Measurements from ENCODE around the gene HOMER2.

Gene HOMER2

GRCh38 chr15:82907350-82907749 lies 45.2 kb downstream of the HOMER2 start:
- H3K9me3 ChIP-seq (ENCODE audit: control insufficient read depth, insufficient read depth, low read depth, low read length): no peaks in the 10 kb centered on the region
- H3K27ac ChIP-seq (ENCODE audit: extremely low read depth, low read depth, low read length): no peak overlapping the region
- peaks cover 4% of the 10 kb centered on the region for H3K4me1 ChIP-seq (ENCODE audit: control insufficient read depth, insufficient read depth, low read length)
- no peak overlapping the region for H3K4me3 ChIP-seq (ENCODE audit: low read depth, low read length)
- no peaks in the 10 kb centered on the region for H3K36me3 ChIP-seq (ENCODE audit: control insufficient read depth in 2 of 2, insufficient read depth in 1 of 2, low read length in 2 of 2)
- CTCF ChIA-PET: no interaction called here
- POLR2A ChIA-PET: no interaction called here
- TF ChIP-seq ZFP3 (tag by site-specific recombination; IDR thresholded peaks at IDR 0.05; ENCODE audit: low read depth): no peak
- peak; percentile 99 for TF ChIP-seq ZNF133 (tag by site-specific recombination; IDR thresholded peaks at IDR 0.05)
- TF ChIP-seq ZNF391 (tag by site-specific recombination; IDR thresholded peaks at IDR 0.05; ENCODE audit: borderline replicate concordance, low read depth): no peak
- TF ChIP-seq ZNF707 (tag by site-specific recombination; IDR thresholded peaks at IDR 0.05): no peak
- TF ChIP-seq AEBP2 (tag by site-specific recombination; IDR thresholded peaks at IDR 0.05; ENCODE audit: borderline replicate concordance): no peak
- TF ChIP-seq PRDM1 (tag by site-specific recombination; IDR thresholded peaks at IDR 0.05): peak; percentile 99
- no peak for TF ChIP-seq SCRT2 (tag by site-specific recombination; IDR thresholded peaks at IDR 0.05)
- TF ChIP-seq ZNF366 (tag by site-specific recombination; conservative IDR thresholded peaks at IDR 0.05): peak; percentile 85

GRCh38 chr15:82904574-82904973 lies 47.9 kb downstream of the HOMER2 start:
- Histone ChIP-seq H3K27ac (ENCODE audit: extremely low read depth, low read depth, low read length) (no peak overlapping the region), H3K36me3 (ENCODE audit: control insufficient read depth in 2 of 2, insufficient read depth in 1 of 2, low read length in 2 of 2) (no peaks in the 10 kb centered on the region), H3K9me3 (ENCODE audit: control insufficient read depth, insufficient read depth, low read depth, low read length) (no peaks in the 10 kb centered on the region), H3K4me1 (ENCODE audit: control insufficient read depth, insufficient read depth, low read length) (peaks cover 7% of the 10 kb centered on the region; the same call in 1 of the 2 replicates), H3K4me3 (ENCODE audit: low read depth, low read length) (no peak overlapping the region)
- POLR2A ChIA-PET: no interaction called here
- TF ChIP-seq, protein P1, sequence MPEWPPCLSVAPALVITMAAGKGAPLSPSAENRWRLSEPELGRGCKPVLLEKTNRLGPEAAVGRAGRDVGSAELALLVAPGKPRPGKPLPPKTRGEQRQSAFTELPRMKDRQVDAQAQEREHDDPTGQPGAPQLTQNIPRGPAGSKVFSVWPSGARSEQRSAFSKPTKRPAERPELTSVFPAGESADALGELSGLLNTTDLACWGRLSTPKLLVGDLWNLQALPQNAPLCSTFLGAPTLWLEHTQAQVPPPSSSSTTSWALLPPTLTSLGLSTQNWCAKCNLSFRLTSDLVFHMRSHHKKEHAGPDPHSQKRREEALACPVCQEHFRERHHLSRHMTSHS (tag by site-specific recombination; IDR thresholded peaks at IDR 0.05): no peak
- TF ChIP-seq ZNF837 (tag by site-specific recombination; IDR thresholded peaks at IDR 0.05) (no peak), OVOL3 (tag by site-specific recombination; IDR thresholded peaks at IDR 0.05) (no peak), ZFP41 (tag by site-specific recombination; IDR thresholded peaks at IDR 0.05; ENCODE audit: borderline replicate concordance) (no peak), ZBTB44 (tag by site-specific recombination; IDR thresholded peaks at IDR 0.05) (no peak), ZNF624 (tag by site-specific recombination; IDR thresholded peaks at IDR 0.05) (no peak), ZNF157 (tag by site-specific recombination; IDR thresholded peaks at IDR 0.05) (no peak), ZNF629 (tag by site-specific recombination; IDR thresholded peaks at IDR 0.05) (no peak), PRDM1 (tag by site-specific recombination; IDR thresholded peaks at IDR 0.05) (no peak), ZNF398 (tag by site-specific recombination; IDR thresholded peaks at IDR 0.05) (no peak), ZNF777 (tag by site-specific recombination; IDR thresholded peaks at IDR 0.05; ENCODE audit: borderline replicate concordance) (no peak)
- TF ChIP-seq, protein P2, sequence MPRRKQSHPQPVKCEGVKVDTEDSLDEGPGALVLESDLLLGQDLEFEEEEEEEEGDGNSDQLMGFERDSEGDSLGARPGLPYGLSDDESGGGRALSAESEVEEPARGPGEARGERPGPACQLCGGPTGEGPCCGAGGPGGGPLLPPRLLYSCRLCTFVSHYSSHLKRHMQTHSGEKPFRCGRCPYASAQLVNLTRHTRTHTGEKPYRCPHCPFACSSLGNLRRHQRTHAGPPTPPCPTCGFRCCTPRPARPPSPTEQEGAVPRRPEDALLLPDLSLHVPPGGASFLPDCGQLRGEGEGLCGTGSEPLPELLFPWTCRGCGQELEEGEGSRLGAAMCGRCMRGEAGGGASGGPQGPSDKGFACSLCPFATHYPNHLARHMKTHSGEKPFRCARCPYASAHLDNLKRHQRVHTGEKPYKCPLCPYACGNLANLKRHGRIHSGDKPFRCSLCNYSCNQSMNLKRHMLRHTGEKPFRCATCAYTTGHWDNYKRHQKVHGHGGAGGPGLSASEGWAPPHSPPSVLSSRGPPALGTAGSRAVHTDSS (tag by site-specific recombination; IDR thresholded peaks at IDR 0.05): no peak
- CTCF ChIA-PET: no interaction called here

Measured in HEK293 (cell line).